Smooth muscle cell of the brain vasculature (primary cell): ENCODE data around the gene MPP1.

Experiments
- DNase-seq: peaks from one replicate; pipeline ENCODE4 v3.0.0-alpha.2; 2012; ENCODE audit warnings: low read depth, low spot score

MPP1 gene

GRCh38 chrX:154731881-154732280 lies 73.4 kb downstream of the MPP1 start:
- no peak for DNase-seq

GRCh38 chrX:154731184-154731583 lies 74.1 kb downstream of the MPP1 start:
- no peak for DNase-seq

GRCh38 chrX:154730253-154730891 lies 74.9 kb downstream of the MPP1 start:
- no peak for DNase-seq

- DNase-seq: no peak
These were observed 75.8 kb downstream of the MPP1 start for GRCh38 chrX:154729439-154729838.
